ENCODE data around the gene ARHGEF5. TPM values are rescaled to one million over a fixed set of nuclear protein-coding genes. Genes with fewer than 3 reads are reported as not detected.
"Not testable (repeated sequence)": the region's sequence is repeated elsewhere in the genome, so short reads cannot be mapped to it uniquely, and the experiment has no call there.

Gene ARHGEF5
- total RNA-seq, 1 donor from 2014 or later = 0.13 TPM

DNA sequence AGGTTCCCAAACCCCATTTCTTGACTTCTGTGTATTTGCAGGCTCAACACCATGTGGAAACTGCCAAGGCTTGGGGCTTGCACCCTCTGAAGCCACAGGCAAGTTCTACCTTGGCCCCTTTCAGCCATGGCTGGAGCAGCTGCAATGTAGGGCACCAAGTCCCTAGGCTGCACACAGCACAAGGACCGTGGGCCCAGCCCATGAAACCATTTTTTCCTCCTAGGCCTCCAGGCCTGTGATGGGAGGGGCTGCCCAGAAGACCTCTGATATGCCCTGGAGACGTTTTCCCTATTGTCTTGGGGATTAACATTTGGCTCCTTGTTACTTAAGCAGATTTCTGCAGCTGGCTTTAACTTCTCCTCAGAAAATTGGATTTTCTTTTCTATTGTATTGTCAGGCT, 72.3 kb downstream of the ARHGEF5 start:
- DNase-seq (ENCODE audit: low read depth in 2 of 2) = not testable (repeated sequence)

DNA sequence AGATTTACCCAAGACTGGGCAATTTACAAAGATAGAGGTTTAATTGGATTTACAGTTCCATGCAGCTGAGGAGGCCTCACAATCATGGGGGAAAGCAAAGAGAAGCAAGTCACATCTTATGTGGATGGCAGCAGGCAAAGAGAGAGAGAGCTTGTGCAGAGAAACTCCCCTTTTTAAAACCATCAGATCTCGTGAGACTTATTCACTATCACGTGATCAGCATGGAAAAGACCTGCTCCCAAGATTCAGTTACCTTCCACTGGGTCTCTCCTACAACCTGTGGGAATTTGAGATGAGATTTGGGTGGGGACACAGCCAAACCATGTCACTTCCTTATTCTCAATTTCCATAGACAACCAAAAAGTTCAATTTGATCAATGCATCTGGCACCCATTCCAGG, 73.2 kb downstream of the ARHGEF5 start:
- no peak for DNase-seq (ENCODE audit: low read depth in 2 of 2)

Other genes with a start within 250 kb of the ARHGEF5 start
- gene OR2A2, start 245.8 kb upstream of the ARHGEF5 start, total RNA-seq = not detected in 2 replicates
- not detected in 2 replicates for gene OR2A14, start 232.2 kb upstream of the ARHGEF5 start, total RNA-seq
- 0.13 TPM in 1 of 2 replicates, not detected in the other for gene CTAGE4, start 171.9 kb upstream of the ARHGEF5 start, total RNA-seq
- 0.13 TPM in 2 replicates for gene ARHGEF35, start 159.6 kb upstream of the ARHGEF5 start, total RNA-seq
- gene OR2A42, start 115.8 kb upstream of the ARHGEF5 start, total RNA-seq = not detected in 2 replicates
- under 0.01 TPM in 1 of 2 replicates, not detected in the other for gene OR2A7, start 90.6 kb upstream of the ARHGEF5 start, total RNA-seq
- under 0.01 and 0.13 TPM in 2 replicates for gene CTAGE8, start 86.1 kb upstream of the ARHGEF5 start, total RNA-seq
- gene OR2A1, start 43.0 kb upstream of the ARHGEF5 start, total RNA-seq = under 0.01 TPM in 2 replicates
- gene NOBOX, start 48.3 kb downstream of the ARHGEF5 start, total RNA-seq = not detected in 2 replicates

Data from dermis microvascular lymphatic vessel endothelial cell (primary cell).